GM12878 (cell line): Measurements from ENCODE around the gene ACE. TPM values are rescaled to one million over a fixed set of nuclear protein-coding genes. Genes with fewer than 3 reads are reported as not detected.

Experiments used
- ATAC-seq: fragments of 200-7000 bp; cut with Tn5 transposase; 3 replicates; pipeline ENCODE4 v1.9.1; 2020; ENCODE audit warnings: mild to moderate bottlenecking, moderate library complexity
- BruUV-seq: library from RNA; stranded (reverse); fragments of 400-500 nt; replicated peaks from 2 replicates; lab custom pipeline; 2021; lab: Mats Ljungman, UMichigan
- CTCF ChIA-PET: fragments of 300-600 bp; sonication (Branson Sonifier 250); formaldehyde crosslinking; extraction: SDS; loops from one replicate; lab custom pipeline; 2021; ENCODE audit warnings: inconsistent platforms; lab: Yijun Ruan, JAX
- POLR2A ChIA-PET: fragments of 350-600 bp; formaldehyde crosslinking; extraction: SDS; loops from one replicate; lab custom pipeline; 2021; ENCODE audit warnings: inconsistent platforms; lab: Charles Lee
- RAD21 ChIA-PET: fragments of 300-600 bp; sonication (Branson Sonifier 250); formaldehyde crosslinking; loops from one replicate; lab custom pipeline; 2023; ENCODE audit warnings: antibody characterized with exemption; ENCODE audit not compliant: unreplicated experiment; lab: Charles Lee
- SMC1A ChIA-PET: fragments of 300-600 bp; sonication (Branson Sonifier 250); formaldehyde crosslinking; loops from one replicate; lab custom pipeline; 2023; ENCODE audit not compliant: unreplicated experiment, uncharacterized antibody; lab: Charles Lee
- DNase-seq: peaks from one replicate; pipeline ENCODE4 v3.0.0-alpha.2; 2011; ENCODE audit warnings: low read depth, low spot score
- FAIRE-seq: peaks from 3 replicates; lab custom pipeline; 2011; peaks lifted over from hg19 to GRCh38; lab: Jason Lieb, UNC
- H2AFZ ChIP-seq: 2 replicates; pipeline ENCODE4 v1.6.0; 2011; ENCODE audit warnings: low read depth, low read length, control low read depth; ENCODE audit not compliant: control insufficient read depth
- H3K27ac ChIP-seq: 2 replicates; pipeline ENCODE4 v1.5.1; 2011; ENCODE audit warnings: control low read depth; ENCODE audit not compliant: control insufficient read depth, insufficient read depth
- H3K27me3 ChIP-seq, 2 experiments: replicated peaks in 1 of 2; 2 replicates each; pipeline versions ENCODE4 v1.6.0 to v1.6.1; 2011; ENCODE audit warnings: low read length in 1 of 2; ENCODE audit not compliant: control insufficient read depth in 2 of 2, insufficient read depth in 2 of 2
- H3K36me3 ChIP-seq, 2 experiments: 2 replicates each; pipeline ENCODE4 v1.5.1; 2011; ENCODE audit warnings: low read length in 1 of 2; ENCODE audit not compliant: control insufficient read depth in 2 of 2, insufficient read depth in 2 of 2
- H3K4me1 ChIP-seq: 2 replicates; pipeline ENCODE4 v1.6.1; 2011; ENCODE audit warnings: mild to moderate bottlenecking, low read length, moderate library complexity, mixed read lengths; ENCODE audit not compliant: control insufficient read depth, insufficient read depth
- H3K4me2 ChIP-seq: 2 replicates; pipeline ENCODE4 v1.6.0; 2011; ENCODE audit warnings: control low read depth; ENCODE audit not compliant: control insufficient read depth, insufficient read depth
- H3K4me3 ChIP-seq: fragments of 200-600 bp; sonication (generic); 2 replicates; pipeline ENCODE4 v1.5.1; 2016
- H3K79me2 ChIP-seq: 2 replicates; pipeline ENCODE4 v1.6.0; 2011; ENCODE audit warnings: low read length; ENCODE audit not compliant: control insufficient read depth, insufficient read depth
- H3K9ac ChIP-seq: 2 replicates; pipeline ENCODE4 v1.8.0; 2011; ENCODE audit warnings: low read length, control low read depth, mixed read lengths; ENCODE audit not compliant: control insufficient read depth, insufficient read depth
- H3K9me3 ChIP-seq: replicated peaks from 3 replicates; pipeline ENCODE4 v1.5.1; 2011; ENCODE audit warnings: mild to moderate bottlenecking, low read length; ENCODE audit not compliant: control insufficient read depth, insufficient read depth
- H4K20me1 ChIP-seq: 2 replicates; pipeline ENCODE4 v1.6.0; 2011; ENCODE audit not compliant: control insufficient read depth, insufficient read depth
- HCFC1 ChIP-seq: fragments of 150-350 bp; IDR thresholded peaks from 2 replicates; pipeline ENCODE4 v1.6.1; 2014; ENCODE audit warnings: low read length
- MYB ChIP-seq: fragments of 150-350 bp; IDR thresholded peaks from 2 replicates; pipeline ENCODE4 v1.6.1; 2014; ENCODE audit warnings: mild to moderate bottlenecking, low read depth, low read length, borderline replicate concordance
- RAD21 ChIP-seq: IDR thresholded peaks from 2 replicates; pipeline ENCODE4 v1.6.1; 2011; ENCODE audit warnings: mild to moderate bottlenecking, low read depth, low read length, moderate library complexity; ENCODE audit not compliant: insufficient read depth
- RCOR1 ChIP-seq: conservative IDR thresholded peaks from 2 replicates; pipeline ENCODE4 v1.6.1; 2012; ENCODE audit warnings: low read depth, low read length, improper control_type of control experiment
- SMARCA5 ChIP-seq: fragments of 450-650 bp; IDR thresholded peaks from 2 replicates; pipeline ENCODE4 v1.6.1; 2017; ENCODE audit warnings: mild to moderate bottlenecking
- SRF ChIP-seq, 2 experiments: IDR thresholded peaks; 2 replicates each; pipeline ENCODE4 v1.6.1; 2011; ENCODE audit warnings: low read depth in 2 of 2, low read length in 2 of 2, mild to moderate bottlenecking in 1 of 2, moderate library complexity in 1 of 2
- SUPT20H ChIP-seq: IDR thresholded peaks from 2 replicates; pipeline ENCODE4 v1.6.1; 2011; ENCODE audit warnings: low read depth, mild to moderate bottlenecking, low read length, moderate library complexity, borderline replicate concordance; ENCODE audit not compliant: control insufficient read depth
- TCF12 ChIP-seq: IDR thresholded peaks from 2 replicates; pipeline ENCODE4 v1.6.1; 2011; ENCODE audit warnings: low read depth, mild to moderate bottlenecking, low read length
- YBX1 ChIP-seq: fragments of 450-650 bp; IDR thresholded peaks from 2 replicates; pipeline ENCODE4 v1.6.1; 2016; ENCODE audit warnings: antibody characterized with exemption
- ZNF207 ChIP-seq: fragments of 450-650 bp; IDR thresholded peaks from 2 replicates; pipeline ENCODE4 v1.6.1; 2014; ENCODE audit warnings: antibody characterized with exemption, mild to moderate bottlenecking, borderline replicate concordance
- ZNF24 ChIP-seq: fragments of 450-650 bp; IDR thresholded peaks from 2 replicates; pipeline ENCODE4 v1.6.1; 2017; ENCODE audit warnings: antibody characterized with exemption, mild to moderate bottlenecking
- WGBS: methylation state at CpG from one replicate; pipeline ENCODE4 v1.1.6; 2016; ENCODE audit warnings: low lambda C conversion rate; ENCODE audit not compliant: insufficient replicate concordance, insufficient coverage; ENCODE audit errors: missing lambda C conversion rate; 5-methylcytosine and 5-hydroxymethylcytosine counted together
- in situ Hi-C: fragments of 300-500 bp; cut with MboI; formaldehyde crosslinking; loops from 9 replicates; pipeline ENCODE4 v1.14.3; 2018; ENCODE audit warnings: mixed read lengths
- intact Hi-C: fragments of 100-400 bp; cut with micrococcal nuclease; formaldehyde crosslinking; loops from one replicate; pipeline ENCODE4 v1.14.2; 2022; ENCODE audit not compliant: unreplicated experiment
- polyA plus RNA-seq, 11 experiments: library from polyadenylated mRNA; depleted of rRNA in 4 of 11; unstranded in 6 of 11; stranded (reverse) in 5 of 11; fragments of >200 nt; fragmentation: Nextera tagmentation in 4 of 11; fragmentation: Illumina TruSeq in 1 of 11; extraction: Ambion mirVana in 4 of 11; extraction: Trizol in 1 of 11; gene quantifications; 1 replicate in 1 of 11; 2 replicates in 10 of 11; pipeline versions ENCODE4 v1.2.1 to v1.2.3, GENCODE V29; 2011 to 2016; ENCODE audit warnings: inconsistent platforms in 2 of 11, missing spikeins in 2 of 11, low read depth in 1 of 11
- total RNA-seq, 4 experiments: library from RNA; depleted of rRNA in 3 of 4; stranded (reverse); fragments of >200 nt in 3 of 4; fragmentation: Illumina TruSeq in 1 of 4; extraction: Trizol in 1 of 4; gene quantifications; 2 replicates each; pipeline versions ENCODE4 v1.2.1 to v1.2.3, GENCODE V29; 2013 to 2021
- TF ChIP-seq, protein P1 (sequence below): IDR thresholded peaks from 2 replicates; pipeline ENCODE4 v1.6.1; 2012; ENCODE audit warnings: low read depth, low read length, improper control_type of control experiment
- TF ChIP-seq, protein P2 (sequence below): fragments of 450-650 bp; IDR thresholded peaks from 2 replicates; pipeline ENCODE4 v1.6.1; 2018; ENCODE audit warnings: mild to moderate bottlenecking, low read depth, moderate library complexity; ENCODE audit not compliant: partially characterized antibody
- TF ChIP-seq, protein P3 (sequence below), 3 experiments: IDR thresholded peaks in 2 of 3; conservative IDR thresholded peaks in 1 of 3; 2 replicates each; pipeline ENCODE4 v1.5.1; 2011; ENCODE audit warnings: low read depth in 3 of 3, low read length in 3 of 3, mild to moderate bottlenecking in 3 of 3, control low read depth in 2 of 3, moderate library complexity in 2 of 3, inconsistent platforms in 1 of 3, mixed read lengths in 1 of 3; ENCODE audit not compliant: control insufficient read depth in 2 of 3, insufficient read depth in 1 of 3; ENCODE audit errors: extremely low read depth in 1 of 3
- TF ChIP-seq, protein P4 (sequence below): IDR thresholded peaks from 2 replicates; pipeline ENCODE4 v1.6.1; 2012; ENCODE audit warnings: mild to moderate bottlenecking, low read depth, low read length

ACE gene
- total and polyA plus RNA-seq, 10 of the 15 experiments (the other 5 are each of a cell fraction or from before 2014, with no cell fraction given): 0.46 TPM; not detected in 9

DNA sequence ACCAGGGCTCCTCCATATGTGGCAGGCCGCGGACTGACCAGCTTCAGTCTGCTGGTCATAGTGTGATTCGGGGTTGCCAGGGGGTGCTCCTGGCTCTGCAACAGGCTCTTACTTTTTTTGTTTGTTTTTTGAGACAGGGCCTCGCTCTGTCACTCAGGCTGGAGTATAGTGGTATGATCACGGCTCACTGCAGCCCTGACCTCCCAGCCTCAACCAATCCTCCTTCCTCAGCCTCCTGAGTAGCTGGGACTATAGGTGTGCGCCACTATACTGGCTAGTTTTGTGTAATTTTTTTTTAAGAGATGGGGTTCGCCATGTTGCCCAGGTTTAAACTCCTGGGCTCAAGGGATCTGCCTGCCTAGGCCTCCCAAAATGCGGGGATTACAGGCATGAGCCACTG is 34.5 kb downstream of the ACE start:
- Histone ChIP-seq H3K4me2 (no peak overlapping the region), H3K9me3 (no peaks in the 10 kb centered on the region), H3K4me3 (no peak overlapping the region), H3K79me2 (no peaks in the 10 kb centered on the region), H4K20me1 (no peaks in the 10 kb centered on the region), H3K4me1 (peaks cover 9% of the 10 kb centered on the region), H3K27ac (no peak overlapping the region), H2AFZ (no peak overlapping the region), H3K36me3 (no peaks in the 10 kb centered on the region), H3K27me3 (no peaks in the 10 kb centered on the region; a peak in 1 of 4 replicates), H3K9ac (no peak overlapping the region)
- RAD21 ChIA-PET: no interaction called here
- in situ Hi-C loops: no loop called here
- SMC1A ChIA-PET: interaction anchor here (0.7 kb wide), 1 partner anchor 269 kb away, joined by 3 read pairs; no protein-coding TSS in a partner anchor
- no TSS peak for BruUV-seq
- POLR2A ChIA-PET: no interaction called here
- ATAC-seq (no peak), DNase-seq (no peak), FAIRE-seq (no peak)
- CTCF ChIA-PET: no interaction called here
- intact Hi-C loops: no loop called here
- 35% methylated on average over 8 of the region's 8 CpGs for WGBS
- TF ChIP-seq RAD21: no peak
- TF ChIP-seq SUPT20H: no peak
- TF ChIP-seq YBX1: no peak
- TF ChIP-seq MYB: no peak
- no peak for TF ChIP-seq SMARCA5
- TF ChIP-seq, protein P1, sequence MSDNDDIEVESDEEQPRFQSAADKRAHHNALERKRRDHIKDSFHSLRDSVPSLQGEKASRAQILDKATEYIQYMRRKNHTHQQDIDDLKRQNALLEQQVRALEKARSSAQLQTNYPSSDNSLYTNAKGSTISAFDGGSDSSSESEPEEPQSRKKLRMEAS: no peak
- TF ChIP-seq ZNF24: no peak
- TF ChIP-seq, protein P2, sequence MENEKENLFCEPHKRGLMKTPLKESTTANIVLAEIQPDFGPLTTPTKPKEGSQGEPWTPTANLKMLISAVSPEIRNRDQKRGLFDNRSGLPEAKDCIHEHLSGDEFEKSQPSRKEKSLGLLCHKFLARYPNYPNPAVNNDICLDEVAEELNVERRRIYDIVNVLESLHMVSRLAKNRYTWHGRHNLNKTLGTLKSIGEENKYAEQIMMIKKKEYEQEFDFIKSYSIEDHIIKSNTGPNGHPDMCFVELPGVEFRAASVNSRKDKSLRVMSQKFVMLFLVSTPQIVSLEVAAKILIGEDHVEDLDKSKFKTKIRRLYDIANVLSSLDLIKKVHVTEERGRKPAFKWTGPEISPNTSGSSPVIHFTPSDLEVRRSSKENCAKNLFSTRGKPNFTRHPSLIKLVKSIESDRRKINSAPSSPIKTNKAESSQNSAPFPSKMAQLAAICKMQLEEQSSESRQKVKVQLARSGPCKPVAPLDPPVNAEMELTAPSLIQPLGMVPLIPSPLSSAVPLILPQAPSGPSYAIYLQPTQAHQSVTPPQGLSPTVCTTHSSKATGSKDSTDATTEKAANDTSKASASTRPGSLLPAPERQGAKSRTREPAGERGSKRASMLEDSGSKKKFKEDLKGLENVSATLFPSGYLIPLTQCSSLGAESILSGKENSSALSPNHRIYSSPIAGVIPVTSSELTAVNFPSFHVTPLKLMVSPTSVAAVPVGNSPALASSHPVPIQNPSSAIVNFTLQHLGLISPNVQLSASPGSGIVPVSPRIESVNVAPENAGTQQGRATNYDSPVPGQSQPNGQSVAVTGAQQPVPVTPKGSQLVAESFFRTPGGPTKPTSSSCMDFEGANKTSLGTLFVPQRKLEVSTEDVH: no peak
- no peak for TF ChIP-seq ZNF207
- TF ChIP-seq, protein P3, sequence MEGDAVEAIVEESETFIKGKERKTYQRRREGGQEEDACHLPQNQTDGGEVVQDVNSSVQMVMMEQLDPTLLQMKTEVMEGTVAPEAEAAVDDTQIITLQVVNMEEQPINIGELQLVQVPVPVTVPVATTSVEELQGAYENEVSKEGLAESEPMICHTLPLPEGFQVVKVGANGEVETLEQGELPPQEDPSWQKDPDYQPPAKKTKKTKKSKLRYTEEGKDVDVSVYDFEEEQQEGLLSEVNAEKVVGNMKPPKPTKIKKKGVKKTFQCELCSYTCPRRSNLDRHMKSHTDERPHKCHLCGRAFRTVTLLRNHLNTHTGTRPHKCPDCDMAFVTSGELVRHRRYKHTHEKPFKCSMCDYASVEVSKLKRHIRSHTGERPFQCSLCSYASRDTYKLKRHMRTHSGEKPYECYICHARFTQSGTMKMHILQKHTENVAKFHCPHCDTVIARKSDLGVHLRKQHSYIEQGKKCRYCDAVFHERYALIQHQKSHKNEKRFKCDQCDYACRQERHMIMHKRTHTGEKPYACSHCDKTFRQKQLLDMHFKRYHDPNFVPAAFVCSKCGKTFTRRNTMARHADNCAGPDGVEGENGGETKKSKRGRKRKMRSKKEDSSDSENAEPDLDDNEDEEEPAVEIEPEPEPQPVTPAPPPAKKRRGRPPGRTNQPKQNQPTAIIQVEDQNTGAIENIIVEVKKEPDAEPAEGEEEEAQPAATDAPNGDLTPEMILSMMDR (IDR thresholded peaks at IDR 0.05 in 2 of 3, conservative IDR thresholded peaks at IDR 0.05 in 1 of 3; ENCODE audit: control insufficient read depth in 2 of 3, extremely low read depth in 1 of 3, insufficient read depth in 1 of 3, low read depth in 3 of 3, low read length in 3 of 3): no peak
- TF ChIP-seq SRF (IDR thresholded peaks at IDR 0.05; ENCODE audit: low read depth in 2 of 2, low read length in 2 of 2): no peak
- no peak for TF ChIP-seq TCF12
- no peak for TF ChIP-seq RCOR1
- TF ChIP-seq HCFC1: no peak
- TF ChIP-seq, protein P4, sequence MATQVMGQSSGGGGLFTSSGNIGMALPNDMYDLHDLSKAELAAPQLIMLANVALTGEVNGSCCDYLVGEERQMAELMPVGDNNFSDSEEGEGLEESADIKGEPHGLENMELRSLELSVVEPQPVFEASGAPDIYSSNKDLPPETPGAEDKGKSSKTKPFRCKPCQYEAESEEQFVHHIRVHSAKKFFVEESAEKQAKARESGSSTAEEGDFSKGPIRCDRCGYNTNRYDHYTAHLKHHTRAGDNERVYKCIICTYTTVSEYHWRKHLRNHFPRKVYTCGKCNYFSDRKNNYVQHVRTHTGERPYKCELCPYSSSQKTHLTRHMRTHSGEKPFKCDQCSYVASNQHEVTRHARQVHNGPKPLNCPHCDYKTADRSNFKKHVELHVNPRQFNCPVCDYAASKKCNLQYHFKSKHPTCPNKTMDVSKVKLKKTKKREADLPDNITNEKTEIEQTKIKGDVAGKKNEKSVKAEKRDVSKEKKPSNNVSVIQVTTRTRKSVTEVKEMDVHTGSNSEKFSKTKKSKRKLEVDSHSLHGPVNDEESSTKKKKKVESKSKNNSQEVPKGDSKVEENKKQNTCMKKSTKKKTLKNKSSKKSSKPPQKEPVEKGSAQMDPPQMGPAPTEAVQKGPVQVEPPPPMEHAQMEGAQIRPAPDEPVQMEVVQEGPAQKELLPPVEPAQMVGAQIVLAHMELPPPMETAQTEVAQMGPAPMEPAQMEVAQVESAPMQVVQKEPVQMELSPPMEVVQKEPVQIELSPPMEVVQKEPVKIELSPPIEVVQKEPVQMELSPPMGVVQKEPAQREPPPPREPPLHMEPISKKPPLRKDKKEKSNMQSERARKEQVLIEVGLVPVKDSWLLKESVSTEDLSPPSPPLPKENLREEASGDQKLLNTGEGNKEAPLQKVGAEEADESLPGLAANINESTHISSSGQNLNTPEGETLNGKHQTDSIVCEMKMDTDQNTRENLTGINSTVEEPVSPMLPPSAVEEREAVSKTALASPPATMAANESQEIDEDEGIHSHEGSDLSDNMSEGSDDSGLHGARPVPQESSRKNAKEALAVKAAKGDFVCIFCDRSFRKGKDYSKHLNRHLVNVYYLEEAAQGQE: no peak
